OCI-LY1 (cell line): Measurements from ENCODE around the gene HMG20B.

Source experiments
- H2AFZ ChIP-seq: fragments of 200-600 bp; sonication (generic), shearing (Covaris generic); 2 replicates; pipeline ENCODE4 v1.6.0; 2014; ENCODE audit warnings: antibody characterized with exemption, mild to moderate bottlenecking, low read length
- H3F3A ChIP-seq: fragments of 200-600 bp; sonication (generic), shearing (Covaris generic); 2 replicates; pipeline ENCODE4 v1.6.0; 2014; ENCODE audit warnings: mild to moderate bottlenecking, antibody characterized with exemption, low read length, moderate library complexity; ENCODE audit not compliant: insufficient read depth
- H3K27ac ChIP-seq: fragments of 200-600 bp; sonication (generic); 2 replicates; pipeline ENCODE4 v1.5.1; 2014; ENCODE audit warnings: low read length, mixed run types, mild to moderate bottlenecking, low read depth; ENCODE audit not compliant: poor library complexity, severe bottlenecking
- H3K27me3 ChIP-seq: fragments of 200-600 bp; sonication (generic); 2 replicates; pipeline ENCODE4 v1.6.0; 2014; ENCODE audit warnings: antibody characterized with exemption, mild to moderate bottlenecking, low read length, moderate library complexity; ENCODE audit not compliant: insufficient read depth
- H3K36me3 ChIP-seq: fragments of 200-600 bp; sonication (generic); 2 replicates; pipeline ENCODE4 v1.6.1; 2014; ENCODE audit warnings: mild to moderate bottlenecking, antibody characterized with exemption, low read length, moderate library complexity, mixed read lengths; ENCODE audit not compliant: insufficient read depth
- H3K4me1 ChIP-seq: fragments of 200-600 bp; sonication (generic); 2 replicates; pipeline ENCODE4 v1.5.1; 2014; ENCODE audit warnings: mild to moderate bottlenecking, low read length, moderate library complexity; ENCODE audit not compliant: insufficient read depth, severe bottlenecking
- H3K4me2 ChIP-seq: fragments of 200-600 bp; sonication (generic), shearing (Covaris generic); 2 replicates; pipeline ENCODE4 v1.6.1; 2014; ENCODE audit warnings: low read length
- H3K4me3 ChIP-seq: fragments of 200-600 bp; sonication (generic); 2 replicates; pipeline ENCODE4 v1.5.1; 2014; ENCODE audit warnings: low read length, low read depth, mild to moderate bottlenecking, mixed read lengths; ENCODE audit not compliant: poor library complexity, severe bottlenecking
- H3K79me2 ChIP-seq: fragments of 200-600 bp; shearing (Covaris generic); 2 replicates; pipeline ENCODE4 v1.6.1; 2016; ENCODE audit warnings: mixed run types, low read length, mixed read lengths; ENCODE audit not compliant: insufficient read depth
- H3K9ac ChIP-seq: fragments of 200-600 bp; sonication (generic), shearing (Covaris generic); 2 replicates; pipeline ENCODE4 v1.6.1; 2014; ENCODE audit warnings: mild to moderate bottlenecking, low read length, mixed read lengths
- H3K9me2 ChIP-seq: fragments of 200-600 bp; sonication (generic), shearing (Covaris generic); 2 replicates; pipeline ENCODE4 v1.6.1; 2014; ENCODE audit warnings: low read depth, mild to moderate bottlenecking, low read length, mixed read lengths
- H3K9me3 ChIP-seq: fragments of 200-600 bp; shearing (Covaris generic); 2 replicates; pipeline ENCODE4 v1.6.1; 2014; ENCODE audit warnings: low read length, mixed read lengths
- H4K20me1 ChIP-seq: fragments of 200-600 bp; sonication (generic), shearing (Covaris generic); 2 replicates; pipeline ENCODE4 v1.6.0; 2016; ENCODE audit warnings: mild to moderate bottlenecking, low read length; ENCODE audit not compliant: insufficient read depth
- CTCF ChIP-seq: fragments of 200-600 bp; sonication (generic), shearing (Covaris generic); IDR thresholded peaks from 2 replicates; pipeline ENCODE4 v1.5.1; 2017; ENCODE audit warnings: mild to moderate bottlenecking, antibody characterized with exemption, low read length, moderate library complexity, mixed read lengths
- EZH2 ChIP-seq: fragments of 200-600 bp; sonication (generic), shearing (Covaris generic); IDR thresholded peaks from 2 replicates; pipeline ENCODE4 v1.8.0; 2017; ENCODE audit warnings: borderline replicate concordance, mixed run types, mild to moderate bottlenecking, antibody characterized with exemption, low read length, moderate library complexity, mixed read lengths

HMG20B gene

DNA sequence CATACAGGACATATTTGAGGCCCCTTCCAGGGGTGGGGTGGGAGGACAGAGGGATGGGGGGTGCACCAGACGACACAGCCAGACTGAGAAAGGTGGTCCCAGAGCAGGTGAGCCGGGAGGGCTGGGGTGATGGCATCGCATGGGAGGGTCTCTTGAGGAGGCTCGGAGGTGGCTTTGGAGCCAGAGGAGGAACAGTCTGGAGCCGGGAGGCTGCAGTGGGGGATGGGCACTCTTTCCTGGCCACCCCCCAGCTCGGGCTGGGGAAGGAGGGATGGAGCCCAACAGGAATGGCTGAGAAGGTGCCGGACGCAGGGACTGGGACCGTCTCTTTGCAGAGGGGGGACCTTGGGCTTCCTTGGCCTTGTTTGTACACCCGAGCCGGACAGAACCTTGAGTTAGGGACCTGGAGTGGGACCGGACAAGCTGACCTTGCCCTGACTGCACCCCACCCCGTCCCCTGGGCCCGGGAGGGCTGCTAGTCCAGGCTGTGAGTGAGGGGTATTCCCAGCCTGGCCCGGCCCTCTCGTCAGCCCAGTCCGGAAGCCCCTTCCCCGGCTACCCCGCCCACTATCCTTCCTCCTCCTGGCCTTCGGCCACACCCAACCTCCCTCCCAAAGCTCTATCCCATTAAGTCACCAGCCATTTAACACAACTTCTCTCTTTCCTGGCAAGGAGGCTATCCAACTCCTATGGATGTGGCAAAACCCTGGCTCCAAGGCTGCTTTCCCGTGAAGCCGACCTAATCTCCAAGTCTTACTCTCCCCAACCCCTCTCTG is 34.7 kb downstream of the HMG20B start:
- TF ChIP-seq EZH2 (no peak), CTCF (no peak)
- H3K27ac ChIP-seq: no peak overlapping the region

DNA sequence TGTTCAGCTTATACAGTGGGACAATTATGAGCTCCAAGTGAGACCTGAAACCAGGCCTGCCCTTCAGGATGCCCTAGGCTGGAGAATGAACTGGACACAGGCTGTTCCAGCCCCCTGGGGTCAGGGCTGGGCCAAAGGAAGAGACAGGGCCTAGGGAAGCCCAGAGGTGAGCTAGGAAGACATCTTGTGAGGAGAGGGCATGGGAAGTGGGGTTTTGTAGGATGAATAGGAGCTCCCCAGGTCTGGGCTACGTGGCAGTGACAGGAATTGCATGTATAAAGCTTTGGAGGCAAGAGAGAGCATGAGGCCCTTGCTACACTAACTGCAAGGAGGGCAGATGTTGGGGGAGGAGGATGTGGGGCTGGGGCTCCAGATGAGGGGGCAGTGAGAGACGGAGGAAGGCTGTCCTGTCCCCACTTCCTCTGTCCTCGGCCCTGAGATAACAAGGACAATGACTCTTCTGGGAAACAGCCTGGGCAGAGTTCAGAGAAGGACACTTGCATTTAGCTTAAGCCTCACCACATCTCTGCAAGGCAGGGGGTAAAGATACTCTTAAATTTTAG is 35.4 kb downstream of the HMG20B start:
- H4K20me1 ChIP-seq: no peaks in the 10 kb centered on the region
- no peaks in the 10 kb centered on the region for H3K9me2 ChIP-seq
- peaks cover 10% of the 10 kb centered on the region for H3K4me1 ChIP-seq
- peaks cover 25% of the 10 kb centered on the region for H3K36me3 ChIP-seq
- H3K27ac ChIP-seq: no peak overlapping the region
- no peak overlapping the region for H3K4me2 ChIP-seq
- no peaks in the 10 kb centered on the region for H3K9me3 ChIP-seq
- H3K4me3 ChIP-seq: no peak overlapping the region
- TF ChIP-seq EZH2 (no peak), CTCF (no peak)
- H3K27me3 ChIP-seq: no peaks in the 10 kb centered on the region; the same call in 1 of the 2 replicates
- H3K9ac ChIP-seq: no peak overlapping the region
- no peak overlapping the region for H2AFZ ChIP-seq
- no peaks in the 10 kb centered on the region for H3F3A ChIP-seq
- H3K79me2 ChIP-seq: no peaks in the 10 kb centered on the region

More for the DNA sequence above, 34.7 kb downstream of the HMG20B start:
- Histone ChIP-seq H3K4me1 (peaks cover 10% of the 10 kb centered on the region), H4K20me1 (no peaks in the 10 kb centered on the region), H3F3A (no peaks in the 10 kb centered on the region), H3K9me3 (no peaks in the 10 kb centered on the region), H3K4me3 (no peak overlapping the region), H3K36me3 (peaks cover 22% of the 10 kb centered on the region), H3K4me2 (no peak overlapping the region), H3K27me3 (no peaks in the 10 kb centered on the region; the same call in 1 of the 2 replicates), H3K79me2 (no peaks in the 10 kb centered on the region), H2AFZ (no peak overlapping the region), H3K9ac (no peak overlapping the region), H3K9me2 (no peaks in the 10 kb centered on the region)

DNA sequence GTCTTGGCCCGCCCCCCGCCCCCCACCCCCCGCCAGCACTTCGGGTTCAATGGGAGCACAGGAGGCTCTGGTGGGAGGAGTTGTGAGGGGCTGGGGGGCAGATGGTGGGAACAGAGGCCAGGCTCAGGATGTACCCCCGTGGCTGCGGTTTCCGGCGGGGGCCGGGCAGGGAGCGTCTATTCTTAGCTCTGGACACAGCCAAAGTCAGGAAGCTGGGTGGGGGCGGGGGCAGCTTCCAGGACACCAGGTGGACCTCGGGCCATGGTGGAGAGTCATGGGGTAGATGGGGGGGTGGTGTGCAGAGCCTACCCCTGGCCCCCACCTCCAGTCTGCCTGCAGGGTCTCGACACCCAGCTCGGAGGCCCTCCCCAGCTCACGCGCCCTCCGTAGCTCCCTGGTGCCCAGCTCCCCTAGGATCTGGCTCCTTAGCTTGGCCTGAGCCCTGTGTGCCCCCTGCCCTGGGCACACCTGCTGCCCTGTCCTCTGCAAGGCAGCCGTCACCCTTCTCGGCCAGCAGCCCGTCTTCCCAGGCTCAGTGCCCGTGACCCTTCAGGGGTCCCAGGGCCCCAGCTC is 36.1 kb downstream of the HMG20B start:
- Histone ChIP-seq H3K27ac (no peak overlapping the region), H3K79me2 (no peaks in the 10 kb centered on the region), H3K27me3 (no peaks in the 10 kb centered on the region; the same call in 1 of the 2 replicates)

More for the DNA sequence above, 36.1 kb downstream of the HMG20B start:
- Histone ChIP-seq H3F3A (no peaks in the 10 kb centered on the region), H3K36me3 (peaks cover 28% of the 10 kb centered on the region), H3K9ac (no peak overlapping the region), H3K9me3 (no peaks in the 10 kb centered on the region), H4K20me1 (no peaks in the 10 kb centered on the region), H2AFZ (no peak overlapping the region), H3K4me3 (no peak overlapping the region), H3K4me1 (peaks cover 10% of the 10 kb centered on the region), H3K4me2 (no peak overlapping the region), H3K9me2 (no peaks in the 10 kb centered on the region)
- TF ChIP-seq CTCF: no peak
- TF ChIP-seq EZH2: no peak
